Caco-2 (cell line): ENCODE results near the gene CALM1. TPM values are rescaled to one million over a fixed set of nuclear protein-coding genes. Genes with fewer than 3 reads are reported as not detected.

Source experiments
- BruUV-seq: library from RNA; stranded (reverse); fragments of 400-500 nt; replicated peaks from 2 replicates; lab custom pipeline; 2021; lab: Mats Ljungman, UMichigan
- CTCF ChIA-PET: fragments of 300-600 bp; sonication (Branson Sonifier 250); formaldehyde crosslinking; loops from one replicate; lab custom pipeline; 2022; ENCODE audit warnings: antibody characterized with exemption; lab: Charles Lee
- POLR2A ChIA-PET: fragments of 300-600 bp; sonication (Branson Sonifier 250); formaldehyde crosslinking; loops from one replicate; lab custom pipeline; 2022; ENCODE audit warnings: antibody characterized with exemption; lab: Charles Lee
- DNase-seq, 2 experiments: peaks; one replicate each; pipeline versions ENCODE4 v3.0.0 to v3.0.0-alpha.2; 2020 to 2022
- H3K27me3 ChIP-seq: replicated peaks from 2 replicates; pipeline ENCODE4 v1.6.0; 2011; ENCODE audit warnings: low read length; ENCODE audit not compliant: control insufficient read depth, insufficient read depth
- H3K36me3 ChIP-seq: 2 replicates; pipeline ENCODE4 v1.5.1; 2011; ENCODE audit warnings: low read length; ENCODE audit not compliant: control insufficient read depth, insufficient read depth
- H3K4me1 ChIP-seq: fragments of 250-450 bp; sonication (Bioruptor Pico); 2 replicates; pipeline ENCODE4 v1.5.1; 2020; ENCODE audit warnings: mild to moderate bottlenecking
- H3K4me3 ChIP-seq: 2 replicates; pipeline ENCODE4 v1.5.1; 2011; ENCODE audit warnings: low read depth, mild to moderate bottlenecking, control low read depth, low read length
- H3K9me3 ChIP-seq: fragments of 250-450 bp; sonication (Bioruptor Pico); 2 replicates; pipeline ENCODE4 v1.5.1; 2020; ENCODE audit warnings: mild to moderate bottlenecking, moderate library complexity
- H3K27ac Mint-ChIP-seq: one replicate; pipeline ENCODE4 v1.8.0; 2022; ENCODE audit warnings: mixed read lengths; ENCODE audit not compliant: unreplicated experiment
- H3K27me3 Mint-ChIP-seq: one replicate; pipeline ENCODE4 v1.8.0; 2022; ENCODE audit warnings: mixed read lengths; ENCODE audit not compliant: insufficient read depth, unreplicated experiment
- H3K36me3 Mint-ChIP-seq: one replicate; pipeline ENCODE4 v1.8.0; 2022; ENCODE audit warnings: mild to moderate bottlenecking, mixed read lengths; ENCODE audit not compliant: insufficient read depth, unreplicated experiment
- H3K4me1 Mint-ChIP-seq: one replicate; pipeline ENCODE4 v1.8.0; 2022; ENCODE audit warnings: low read depth, mixed read lengths; ENCODE audit not compliant: unreplicated experiment
- H3K4me3 Mint-ChIP-seq: one replicate; pipeline ENCODE4 v1.8.0; 2022; ENCODE audit warnings: mild to moderate bottlenecking, moderate library complexity, mixed read lengths; ENCODE audit not compliant: unreplicated experiment
- H3K9me3 Mint-ChIP-seq: one replicate; pipeline ENCODE4 v1.8.0; 2022; ENCODE audit warnings: mixed read lengths; ENCODE audit not compliant: unreplicated experiment
- CTCF ChIP-seq, 2 experiments: fragments of 200-600 bp in 1 of 2; IDR thresholded peaks; 1 replicate in 1 of 2; 2 replicates in 1 of 2; pipeline versions ENCODE4 v1.5.1 to v1.8.0; 2011 to 2022; ENCODE audit warnings: antibody characterized with exemption in 1 of 2, control low read depth in 1 of 2, inconsistent platforms in 1 of 2, low read depth in 1 of 2, low read length in 1 of 2, mild to moderate bottlenecking in 1 of 2, moderate library complexity in 1 of 2; ENCODE audit not compliant: insufficient read depth in 1 of 2, severe bottlenecking in 1 of 2, unreplicated experiment in 1 of 2
- intact Hi-C: fragments of 100-400 bp; cut with micrococcal nuclease; formaldehyde crosslinking; loops from one replicate; pipeline ENCODE4 v1.10.0; 2022; ENCODE audit not compliant: unreplicated experiment
- total RNA-seq: library from RNA; stranded (reverse); gene quantifications from 2 replicates; pipeline ENCODE4 v1.2.3, GENCODE V29; 2022

Gene CALM1
- total RNA-seq, 1 experiment from 2014 or later = 437 TPM

GRCh38 chr14:90386321-90386720, 10.5 kb upstream of the CALM1 start:
- Histone ChIP-seq H3K4me3 (no peak overlapping the region), H3K4me1 (peaks cover 20% of the 10 kb centered on the region), H3K27me3 (no peaks in the 10 kb centered on the region), H3K9me3 (no peaks in the 10 kb centered on the region), H3K36me3 (no peaks in the 10 kb centered on the region)
- DNase-seq = no peak
- no peaks in the 10 kb centered on the region for H3K36me3 Mint-ChIP-seq
- POLR2A ChIA-PET = no interaction called here
- no peaks in the 10 kb centered on the region for H3K9me3 Mint-ChIP-seq
- no peak overlapping the region for H3K27ac Mint-ChIP-seq
- CTCF ChIA-PET = no interaction called here
- intact Hi-C loops = no loop called here
- BruUV-seq = no TSS peak
- peaks cover 7% of the 10 kb centered on the region for H3K4me1 Mint-ChIP-seq
- no peak for TF ChIP-seq CTCF (IDR thresholded peaks at IDR 0.05; ENCODE audit: insufficient read depth in 1 of 2, low read depth in 1 of 2, low read length in 1 of 2, severe bottlenecking in 1 of 2, unreplicated experiment in 1 of 2)
- H3K27me3 Mint-ChIP-seq = no peaks in the 10 kb centered on the region
- H3K4me3 Mint-ChIP-seq = no peak overlapping the region

DNA sequence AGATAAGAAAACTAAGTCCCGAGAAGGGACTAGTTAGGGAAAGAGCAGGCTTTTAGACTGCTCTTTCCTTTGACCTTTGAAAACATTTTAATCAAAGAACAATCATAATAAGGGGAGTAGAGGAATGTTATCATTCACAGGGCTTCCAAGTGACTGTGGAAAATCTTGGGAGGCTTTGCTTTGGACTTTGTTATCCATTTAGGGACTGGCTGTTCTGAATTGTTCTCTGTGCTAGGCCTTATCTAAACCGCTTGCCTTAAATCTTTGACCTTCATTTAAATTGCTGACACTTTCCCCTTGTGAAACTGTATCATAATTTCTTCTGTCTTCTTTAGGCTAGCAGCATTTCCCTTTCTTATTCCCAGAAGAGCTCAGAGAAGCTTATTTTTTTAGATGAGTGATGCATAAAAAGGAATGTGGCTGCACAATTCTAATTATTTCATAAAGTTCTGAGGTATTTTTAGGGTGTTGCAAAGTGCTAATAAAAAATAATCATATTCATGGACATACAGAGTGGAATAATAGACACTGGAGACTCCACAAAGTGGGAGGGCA, 9.5 kb upstream of the CALM1 start:
- H3K9me3 ChIP-seq = no peaks in the 10 kb centered on the region
- H3K27me3 ChIP-seq = no peaks in the 10 kb centered on the region
- no peak for DNase-seq
- BruUV-seq = no TSS peak
- H3K4me3 ChIP-seq = no peak overlapping the region
- peaks cover 14% of the 10 kb centered on the region for H3K4me1 ChIP-seq
- intact Hi-C loops = no loop called here
- Mint-ChIP-seq H3K36me3 (no peaks in the 10 kb centered on the region), H3K4me3 (no peak overlapping the region), H3K27me3 (no peaks in the 10 kb centered on the region), H3K9me3 (no peaks in the 10 kb centered on the region), H3K27ac (no peak overlapping the region), H3K4me1 (peaks cover 7% of the 10 kb centered on the region)
- CTCF ChIA-PET = no interaction called here
- POLR2A ChIA-PET = no interaction called here
- no peak for TF ChIP-seq CTCF (IDR thresholded peaks at IDR 0.05; ENCODE audit: insufficient read depth in 1 of 2, low read depth in 1 of 2, low read length in 1 of 2, severe bottlenecking in 1 of 2, unreplicated experiment in 1 of 2)
- no peaks in the 10 kb centered on the region for H3K36me3 ChIP-seq

DNA sequence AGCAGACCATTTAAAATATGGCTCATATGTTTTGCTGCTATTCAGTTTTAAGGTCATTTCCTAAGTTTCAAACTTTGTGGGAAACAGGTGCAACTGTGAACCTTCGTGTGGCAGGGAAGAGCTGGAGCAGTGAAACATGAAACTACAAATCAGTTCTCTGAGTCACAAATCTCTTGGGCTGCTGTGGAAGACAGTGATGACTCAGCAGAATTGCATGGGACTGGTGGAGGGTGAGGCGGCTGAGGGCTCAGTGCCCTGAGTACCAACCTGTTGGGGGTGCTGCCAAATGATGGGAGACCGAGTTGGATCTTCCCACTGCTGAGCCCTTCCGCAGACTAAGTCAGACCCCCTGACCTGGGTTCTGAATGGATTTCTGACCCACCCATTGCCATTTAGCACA, 8.4 kb upstream of the CALM1 start:
- peaks cover 14% of the 10 kb centered on the region for H3K4me1 ChIP-seq
- H3K36me3 Mint-ChIP-seq = no peaks in the 10 kb centered on the region
- no peak for TF ChIP-seq CTCF (IDR thresholded peaks at IDR 0.05; ENCODE audit: insufficient read depth in 1 of 2, low read depth in 1 of 2, low read length in 1 of 2, severe bottlenecking in 1 of 2, unreplicated experiment in 1 of 2)
- BruUV-seq = no TSS peak
- H3K4me3 ChIP-seq = no peak overlapping the region
- H3K9me3 Mint-ChIP-seq = no peaks in the 10 kb centered on the region
- CTCF ChIA-PET = no interaction called here
- H3K27me3 Mint-ChIP-seq = no peaks in the 10 kb centered on the region
- intact Hi-C loops = no loop called here
- H3K27ac Mint-ChIP-seq = no peak overlapping the region
- no peaks in the 10 kb centered on the region for H3K36me3 ChIP-seq
- H3K27me3 ChIP-seq = no peaks in the 10 kb centered on the region
- no peaks in the 10 kb centered on the region for H3K9me3 ChIP-seq
- no peak for DNase-seq
- H3K4me3 Mint-ChIP-seq = no peak overlapping the region
- peaks cover 7% of the 10 kb centered on the region for H3K4me1 Mint-ChIP-seq
- POLR2A ChIA-PET = no interaction called here
